NCI-H2196 treated with DMSO at 0.1 percent for 48 hours (cell line): Measurements from ENCODE around the gene ABCG4.
"Not testable (repeated sequence)": the region's sequence is repeated elsewhere in the genome, so short reads cannot be mapped to it uniquely, and the experiment has no call there.

Experiments used
- DNase-seq: peaks from one replicate; lab custom pipeline; 2025; ENCODE audit not compliant: unreplicated experiment; lab: John Stamatoyannopoulos, UW

Gene ABCG4

GRCh38 chr11:119152604-119153003, 3.8 kb downstream of the ABCG4 start:
- DNase-seq: no peak

GRCh38 chr11:119153049-119153818, 4.4 kb downstream of the ABCG4 start:
- no peak for DNase-seq

- DNase-seq: no peak
Measured at GRCh38 chr11:119154178-119154577, 5.3 kb downstream of the ABCG4 start.

DNA sequence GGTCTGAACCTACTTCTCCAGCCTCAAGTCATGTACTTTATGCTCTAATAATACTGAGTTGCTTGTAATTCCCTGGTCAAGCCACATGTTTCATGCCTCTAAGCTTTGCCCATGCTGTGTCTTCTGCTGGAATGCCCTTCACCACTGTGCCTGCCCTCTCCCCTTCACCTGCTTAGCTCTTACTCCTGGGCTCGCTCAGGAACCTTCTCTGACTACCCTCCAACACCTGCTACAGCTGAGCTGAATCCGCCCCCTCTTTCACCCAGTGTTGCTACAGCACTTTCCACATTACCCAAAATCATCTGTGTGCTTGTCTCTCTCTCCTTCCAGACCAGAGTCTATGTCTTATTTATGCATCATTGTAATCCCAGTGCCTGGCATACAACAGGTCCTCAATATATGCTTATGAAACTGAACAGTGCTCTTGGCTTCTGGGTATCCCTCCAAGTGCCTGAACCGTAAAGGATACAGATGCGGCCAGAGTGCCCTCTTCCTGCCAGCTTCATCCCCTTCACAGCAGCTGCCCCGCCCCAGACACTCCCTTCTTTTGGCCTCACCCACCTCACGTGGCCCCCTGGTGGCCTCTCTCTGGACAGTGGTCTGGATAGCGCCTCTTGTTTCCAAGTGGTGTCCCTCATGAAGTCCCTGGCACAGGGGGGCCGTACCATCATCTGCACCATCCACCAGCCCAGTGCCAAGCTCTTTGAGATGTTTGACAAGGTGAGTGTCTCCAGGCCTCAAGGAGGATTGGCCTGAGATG, 7.1 kb downstream of the ABCG4 start:
- no peak for DNase-seq

DNA sequence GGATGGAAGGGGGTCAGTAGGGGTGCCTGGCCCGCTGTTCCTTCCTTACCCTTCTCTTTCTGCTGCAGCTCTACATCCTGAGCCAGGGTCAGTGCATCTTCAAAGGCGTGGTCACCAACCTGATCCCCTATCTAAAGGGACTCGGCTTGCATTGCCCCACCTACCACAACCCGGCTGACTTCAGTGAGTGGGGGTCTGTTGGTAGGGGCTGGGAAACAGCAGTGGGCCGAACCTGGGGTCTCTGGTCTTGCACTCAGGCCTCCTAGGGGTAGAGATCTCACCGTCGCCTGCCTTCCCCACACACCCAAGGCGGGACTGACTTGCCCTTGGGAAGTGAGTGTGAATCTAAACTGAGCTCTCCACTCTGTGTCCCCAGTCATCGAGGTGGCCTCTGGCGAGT, 7.6 kb downstream of the ABCG4 start:
- DNase-seq: no peak

GRCh38 chr11:119157063-119157462, 8.2 kb downstream of the ABCG4 start:
- DNase-seq: no peak

DNA sequence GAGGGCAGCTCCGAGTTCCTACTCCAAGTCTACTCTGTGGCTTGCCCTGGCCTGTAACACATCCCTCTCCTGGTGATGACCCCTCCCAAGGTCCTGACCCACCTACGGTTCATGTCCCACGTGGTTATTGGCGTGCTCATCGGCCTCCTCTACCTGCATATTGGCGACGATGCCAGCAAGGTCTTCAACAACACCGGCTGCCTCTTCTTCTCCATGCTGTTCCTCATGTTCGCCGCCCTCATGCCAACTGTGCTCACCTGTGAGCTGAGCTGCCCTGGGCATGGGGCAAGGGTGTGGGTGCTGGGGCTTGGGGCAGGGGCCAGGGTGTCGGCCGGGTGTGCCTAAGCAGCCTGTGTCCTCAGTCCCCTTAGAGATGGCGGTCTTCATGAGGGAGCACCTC, 9.6 kb downstream of the ABCG4 start:
- no peak for DNase-seq

GRCh38 chr11:119160151-119160550, 11.3 kb downstream of the ABCG4 start:
- DNase-seq: no peak

- DNase-seq: no peak
Measured at GRCh38 chr11:119161871-119162270, 13.0 kb downstream of the ABCG4 start.

DNA sequence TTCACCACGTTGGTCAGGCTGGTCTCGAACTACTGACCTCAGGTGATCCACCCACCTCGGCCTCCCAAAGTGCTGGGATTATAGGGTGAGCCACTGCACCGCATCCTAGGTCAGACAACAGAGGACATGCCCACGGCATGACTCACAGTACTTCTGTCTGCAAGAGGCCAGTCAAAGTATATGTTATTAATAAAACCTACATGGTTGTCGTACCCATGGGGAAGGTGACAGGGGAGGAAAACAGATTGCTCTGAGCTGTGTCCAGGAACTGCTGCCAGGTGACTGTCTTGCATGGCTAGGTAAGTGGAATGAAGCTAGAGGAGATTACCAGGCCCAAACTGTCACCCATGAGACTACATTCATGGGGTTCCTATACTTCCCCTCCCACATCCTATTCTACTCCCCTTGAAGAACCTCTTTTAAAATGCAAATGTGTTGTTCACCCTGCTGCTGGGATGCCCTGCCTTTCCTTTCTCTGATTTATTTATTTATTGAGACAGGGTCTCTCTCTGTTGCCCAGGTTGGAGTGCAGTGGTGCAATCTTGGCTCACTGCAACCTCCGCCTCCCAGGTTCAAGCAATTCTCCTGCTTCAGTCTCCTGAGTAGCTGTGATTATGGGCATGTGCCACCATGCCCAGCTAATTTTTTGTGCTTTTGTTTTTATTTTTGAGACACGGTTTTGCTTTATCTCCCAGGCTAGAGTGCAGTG, 17.7 kb downstream of the ABCG4 start:
- no peak for DNase-seq

- DNase-seq: not testable (repeated sequence)
Measured at GRCh38 chr11:119167077-119167458, 18.2 kb downstream of the ABCG4 start.

DNA sequence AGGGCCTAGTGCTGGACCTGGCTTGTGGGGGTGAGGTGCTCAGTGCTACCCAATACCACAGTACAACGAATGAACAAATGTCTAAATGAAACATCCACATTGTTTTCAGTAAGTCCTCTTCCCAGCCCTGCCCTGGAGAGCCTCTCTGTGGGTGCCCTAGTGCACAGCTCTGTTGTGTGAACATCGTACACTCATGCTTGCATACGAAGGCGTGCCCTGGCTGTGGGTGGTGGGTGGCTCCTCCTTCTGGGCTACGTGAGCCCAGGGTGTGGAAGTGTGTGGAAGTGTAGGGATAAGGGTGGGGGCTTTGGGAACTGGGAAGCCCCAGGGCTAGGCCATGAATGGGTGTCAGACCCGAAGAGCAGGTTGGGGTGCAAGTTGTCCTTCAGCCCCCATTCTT, 19.1 kb downstream of the ABCG4 start:
- no peak for DNase-seq

DNA sequence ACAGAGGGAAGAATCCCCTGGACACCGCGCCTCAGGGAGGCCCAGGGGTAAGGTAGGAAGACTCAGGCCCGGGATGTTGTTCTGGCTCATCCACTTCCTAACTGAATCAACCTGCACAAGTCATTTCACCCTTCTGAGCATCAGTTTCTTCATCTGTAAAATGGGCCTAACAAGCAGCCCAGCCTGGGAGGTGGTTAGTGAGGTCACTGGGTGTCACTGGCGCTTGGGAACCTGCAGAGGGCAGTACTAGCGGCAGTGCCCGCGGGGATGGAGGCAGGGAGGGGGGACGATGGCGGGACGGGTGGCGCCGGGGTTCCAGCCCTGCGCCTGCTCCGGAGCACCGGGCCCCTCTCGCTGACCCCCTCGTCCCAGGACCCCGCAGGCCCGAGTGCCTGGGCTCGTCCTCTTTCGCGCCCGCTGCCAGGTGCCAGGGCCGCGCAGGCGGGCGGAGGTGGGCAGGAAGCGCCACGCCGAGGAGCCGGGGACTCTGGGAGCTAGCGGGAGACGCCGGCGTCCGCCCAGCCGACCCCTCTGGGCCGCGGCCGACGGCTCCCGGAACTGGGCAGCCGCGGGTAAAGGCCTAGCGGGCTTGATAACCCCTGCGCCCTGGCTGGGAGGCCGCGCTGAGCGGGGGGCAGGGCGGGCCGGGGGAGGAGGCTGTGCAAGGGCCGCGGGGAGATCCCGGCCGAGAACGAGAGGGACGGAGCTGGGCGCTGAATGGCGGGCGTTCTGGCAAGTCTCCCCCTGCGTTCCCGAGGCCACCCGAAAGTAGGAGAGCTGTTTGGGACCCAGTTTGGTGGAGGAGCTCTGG, 19.8 kb downstream of the ABCG4 start, which contains the start of gene NLRX1:
TSS of gene NLRX1 (plus strand) at position 255 of the 811 bp plus-strand sequence. CDS start 2,679 bp downstream, outside the sequence.
- DNase-seq: peak; percentile 80

GRCh38 chr11:119169282-119169719, 20.4 kb downstream of the ABCG4 start:
- DNase-seq: no peak

DNA sequence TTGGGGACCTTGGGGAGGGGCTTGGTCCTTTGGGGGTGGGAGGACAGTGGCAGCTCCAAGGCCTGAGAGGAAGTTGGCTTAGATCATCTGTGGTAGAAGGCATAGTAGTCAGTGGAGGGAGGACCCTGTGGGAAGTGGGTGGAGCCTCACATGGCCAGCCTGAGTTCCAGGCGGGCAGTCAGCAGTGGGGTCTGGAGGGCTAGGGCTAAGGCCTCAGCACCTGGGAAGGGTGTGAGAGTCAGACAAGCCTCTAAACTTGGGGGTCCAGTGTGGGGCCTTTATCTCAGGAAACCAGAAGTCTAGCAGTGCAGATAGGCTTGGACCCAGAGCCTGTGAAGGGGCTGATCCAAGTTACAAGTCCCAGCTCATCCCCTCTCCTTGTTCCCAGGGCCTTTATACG, 23.7 kb downstream of the ABCG4 start:
- no peak for DNase-seq

DNA sequence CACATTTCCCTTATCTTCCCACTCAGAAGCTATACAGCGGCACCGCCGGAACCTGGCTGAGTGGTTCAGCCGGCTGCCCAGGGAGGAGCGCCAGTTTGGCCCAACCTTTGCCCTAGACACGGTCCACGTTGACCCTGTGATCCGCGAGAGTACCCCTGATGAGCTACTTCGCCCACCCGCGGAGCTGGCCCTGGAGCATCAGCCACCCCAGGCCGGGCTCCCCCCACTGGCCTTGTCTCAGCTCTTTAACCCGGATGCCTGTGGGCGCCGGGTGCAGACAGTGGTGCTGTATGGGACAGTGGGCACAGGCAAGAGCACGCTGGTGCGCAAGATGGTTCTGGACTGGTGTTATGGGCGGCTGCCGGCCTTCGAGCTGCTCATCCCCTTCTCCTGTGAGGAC, 24.6 kb downstream of the ABCG4 start:
- DNase-seq: no peak

GRCh38 chr11:119175493-119176077, 26.7 kb downstream of the ABCG4 start:
- no peak for DNase-seq

DNA sequence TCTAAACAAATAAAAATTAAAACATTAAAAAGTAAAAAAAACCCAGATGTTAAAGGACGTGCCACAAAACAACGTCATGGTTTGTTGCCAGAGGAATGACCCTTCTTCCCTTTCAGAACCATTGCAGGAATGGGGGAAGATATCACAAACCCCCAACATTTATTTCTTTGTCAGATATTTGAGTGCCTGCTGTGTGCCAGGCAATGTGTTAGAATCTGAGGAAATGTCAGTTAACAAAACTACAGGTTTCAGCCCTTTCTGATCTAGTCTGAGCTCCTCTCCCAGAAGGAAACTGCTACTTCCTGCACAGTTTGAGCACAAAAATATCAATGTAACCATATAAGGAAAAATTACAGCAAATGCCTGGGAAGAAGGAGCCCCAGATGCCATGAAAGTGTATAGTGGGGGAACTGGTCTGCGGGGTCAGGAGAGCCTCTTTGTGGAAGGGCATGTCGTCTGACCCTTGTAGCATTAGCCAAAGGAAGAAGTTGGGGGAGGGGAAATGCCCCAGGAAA, 29.4 kb downstream of the ABCG4 start:
- no peak for DNase-seq

DNA sequence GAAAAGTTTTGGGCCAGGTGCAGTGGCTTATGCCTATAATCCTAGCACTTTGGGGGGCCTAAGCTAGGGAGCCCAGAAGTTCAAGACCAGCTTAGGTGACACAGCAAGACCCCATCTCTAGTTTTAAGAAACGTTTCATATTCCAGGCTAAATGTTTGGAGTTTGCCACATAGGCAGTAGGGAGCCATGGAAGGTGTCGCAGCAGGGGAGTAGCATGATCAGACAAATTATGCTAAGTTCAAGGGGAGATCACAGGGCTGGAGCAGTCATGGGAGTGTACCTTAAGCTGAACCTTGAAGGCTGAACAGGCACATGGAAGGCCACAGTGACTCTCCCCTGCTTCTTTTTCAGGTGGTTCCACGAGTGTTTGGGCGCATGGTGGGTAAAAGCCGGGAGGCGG, 30.5 kb downstream of the ABCG4 start:
- DNase-seq: no peak

DNA sequence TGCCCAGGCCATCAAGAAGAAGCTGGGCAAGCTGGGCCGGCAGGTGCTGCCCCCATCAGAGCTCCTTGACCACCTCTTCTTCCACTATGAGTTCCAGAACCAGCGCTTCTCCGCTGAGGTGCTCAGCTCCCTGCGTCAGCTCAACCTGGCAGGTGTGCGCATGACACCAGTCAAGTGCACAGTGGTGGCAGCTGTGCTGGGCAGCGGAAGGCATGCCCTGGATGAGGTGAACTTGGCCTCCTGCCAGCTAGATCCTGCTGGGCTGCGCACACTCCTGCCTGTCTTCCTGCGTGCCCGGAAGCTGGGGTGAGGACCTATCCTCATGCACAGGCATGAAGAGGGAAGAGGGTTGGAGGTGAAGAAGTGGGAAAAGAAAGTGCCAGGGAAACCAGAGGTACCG, 31.1 kb downstream of the ABCG4 start:
- DNase-seq: peak; percentile 92
